MM.1S (cell line): ENCODE measurements around the gene HSPA9.

Experiments
- DNase-seq: peaks from one replicate; pipeline ENCODE4 v3.0.0-alpha.2; 2015
- H2AFZ ChIP-seq: fragments of 300-600 bp; sonication (generic); 2 replicates; pipeline ENCODE4 v1.6.0; 2016; ENCODE audit warnings: antibody characterized with exemption, low read length
- H3F3A ChIP-seq: fragments of 300-600 bp; sonication (generic); 2 replicates; pipeline ENCODE4 v1.6.1; 2016; ENCODE audit warnings: mild to moderate bottlenecking, antibody characterized with exemption, low read length, moderate library complexity, mixed read lengths; ENCODE audit not compliant: insufficient read depth
- H3K27ac ChIP-seq: fragments of 300-600 bp; sonication (generic); 2 replicates; pipeline ENCODE4 v1.5.1; 2016; ENCODE audit warnings: mild to moderate bottlenecking, low read length
- H3K27me3 ChIP-seq: fragments of 300-600 bp; sonication (generic); replicated peaks from 2 replicates; pipeline ENCODE4 v1.6.0; 2016; ENCODE audit warnings: low read length; ENCODE audit not compliant: insufficient read depth
- H3K36me3 ChIP-seq: fragments of 300-600 bp; sonication (generic); replicated peaks from 2 replicates; pipeline ENCODE4 v1.6.1; 2016; ENCODE audit warnings: mild to moderate bottlenecking, low read length, mixed read lengths; ENCODE audit not compliant: insufficient read depth
- H3K4me1 ChIP-seq: fragments of 300-600 bp; sonication (generic); 2 replicates; pipeline ENCODE4 v1.6.1; 2016; ENCODE audit warnings: low read length, mixed read lengths
- H3K4me2 ChIP-seq: fragments of 300-600 bp; sonication (generic); 2 replicates; pipeline ENCODE4 v1.6.0; 2016; ENCODE audit warnings: low read depth, low read length
- H3K4me3 ChIP-seq: fragments of 300-600 bp; sonication (generic); 2 replicates; pipeline ENCODE4 v1.5.1; 2016; ENCODE audit warnings: low read length, mixed read lengths
- H3K79me2 ChIP-seq: fragments of 300-600 bp; sonication (generic); 2 replicates; pipeline ENCODE4 v1.6.1; 2016; ENCODE audit warnings: mixed run types, low read length, mixed read lengths
- H3K9ac ChIP-seq: fragments of 300-600 bp; sonication (generic); 2 replicates; pipeline ENCODE4 v1.6.1; 2016; ENCODE audit warnings: low read length, mixed read lengths
- H3K9me2 ChIP-seq: fragments of 300-600 bp; sonication (generic); replicated peaks from 2 replicates; pipeline ENCODE4 v1.6.1; 2016; ENCODE audit warnings: mild to moderate bottlenecking, low read length, mixed read lengths; ENCODE audit not compliant: insufficient read depth
- H3K9me3 ChIP-seq: fragments of 300-600 bp; sonication (generic); replicated peaks from 2 replicates; pipeline ENCODE4 v1.6.1; 2016; ENCODE audit warnings: mild to moderate bottlenecking, low read length, mixed read lengths; ENCODE audit not compliant: insufficient read depth
- H4K20me1 ChIP-seq: fragments of 300-600 bp; sonication (generic); 2 replicates; pipeline ENCODE4 v1.6.1; 2016; ENCODE audit warnings: mild to moderate bottlenecking, low read length, moderate library complexity, mixed read lengths; ENCODE audit not compliant: insufficient read depth
- EZH2 ChIP-seq: fragments of 300-600 bp; sonication (generic); optimal IDR thresholded peaks from 2 replicates; pipeline ENCODE3; 2017; ENCODE audit warnings: low read depth, mild to moderate bottlenecking, antibody characterized with exemption, low read length, mixed read lengths
- EZH2phosphoT487 ChIP-seq: fragments of 300-600 bp; sonication (generic); IDR thresholded peaks from 2 replicates; pipeline ENCODE4 v1.6.1; 2018; ENCODE audit warnings: antibody characterized with exemption, low read length
- TF ChIP-seq, protein P1 (sequence below): fragments of 300-600 bp; sonication (generic); IDR thresholded peaks from 2 replicates; pipeline ENCODE4 v1.5.1; 2016; ENCODE audit warnings: antibody characterized with exemption, low read length, mixed read lengths

The HSPA9 gene

DNA sequence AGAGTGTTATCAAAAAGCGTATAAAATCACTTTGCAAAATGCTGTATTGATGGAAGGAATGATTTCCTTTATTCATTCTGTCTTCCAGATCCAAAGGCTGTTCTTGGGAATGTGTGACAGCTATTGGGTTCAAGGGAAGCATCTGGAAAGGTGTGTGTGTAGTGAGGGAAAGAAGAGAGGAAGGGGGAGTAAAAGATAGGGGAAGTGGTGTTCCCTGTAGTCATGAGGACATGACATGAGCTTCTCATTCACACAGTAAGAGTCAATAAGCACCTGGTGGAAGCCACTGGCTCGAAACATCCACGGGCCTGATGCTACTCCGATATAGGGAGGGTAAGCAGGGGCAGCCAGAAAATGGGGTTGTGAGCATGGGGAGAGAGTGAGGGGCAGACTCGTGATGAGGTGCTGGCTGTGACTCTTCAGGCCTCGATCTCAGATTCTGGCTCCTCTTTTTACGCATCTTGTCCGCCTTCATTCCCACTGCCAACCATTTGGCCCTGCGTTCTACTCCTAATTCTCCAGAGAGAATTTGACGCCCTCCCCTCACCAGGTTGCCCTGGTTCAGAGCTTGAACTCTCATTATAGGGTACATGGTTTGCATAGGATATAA is 29.1 kb upstream of the HSPA9 start:
- H3F3A ChIP-seq, result no peaks in the 10 kb centered on the region
- no peaks in the 10 kb centered on the region for H3K27me3 ChIP-seq
- no peak for DNase-seq
- no peak overlapping the region for H2AFZ ChIP-seq
- H4K20me1 ChIP-seq, result no peaks in the 10 kb centered on the region
- no peaks in the 10 kb centered on the region for H3K36me3 ChIP-seq
- no peaks in the 10 kb centered on the region for H3K9me3 ChIP-seq
- H3K9ac ChIP-seq, result no peak overlapping the region
- H3K4me2 ChIP-seq, result no peak overlapping the region
- H3K27ac ChIP-seq, result no peak overlapping the region
- TF ChIP-seq, protein P1, sequence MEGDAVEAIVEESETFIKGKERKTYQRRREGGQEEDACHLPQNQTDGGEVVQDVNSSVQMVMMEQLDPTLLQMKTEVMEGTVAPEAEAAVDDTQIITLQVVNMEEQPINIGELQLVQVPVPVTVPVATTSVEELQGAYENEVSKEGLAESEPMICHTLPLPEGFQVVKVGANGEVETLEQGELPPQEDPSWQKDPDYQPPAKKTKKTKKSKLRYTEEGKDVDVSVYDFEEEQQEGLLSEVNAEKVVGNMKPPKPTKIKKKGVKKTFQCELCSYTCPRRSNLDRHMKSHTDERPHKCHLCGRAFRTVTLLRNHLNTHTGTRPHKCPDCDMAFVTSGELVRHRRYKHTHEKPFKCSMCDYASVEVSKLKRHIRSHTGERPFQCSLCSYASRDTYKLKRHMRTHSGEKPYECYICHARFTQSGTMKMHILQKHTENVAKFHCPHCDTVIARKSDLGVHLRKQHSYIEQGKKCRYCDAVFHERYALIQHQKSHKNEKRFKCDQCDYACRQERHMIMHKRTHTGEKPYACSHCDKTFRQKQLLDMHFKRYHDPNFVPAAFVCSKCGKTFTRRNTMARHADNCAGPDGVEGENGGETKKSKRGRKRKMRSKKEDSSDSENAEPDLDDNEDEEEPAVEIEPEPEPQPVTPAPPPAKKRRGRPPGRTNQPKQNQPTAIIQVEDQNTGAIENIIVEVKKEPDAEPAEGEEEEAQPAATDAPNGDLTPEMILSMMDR, result no peak
- TF ChIP-seq EZH2phosphoT487 (no peak), EZH2 (no peak)
- H3K79me2 ChIP-seq, result no peaks in the 10 kb centered on the region
- H3K4me3 ChIP-seq, result no peak overlapping the region
- H3K9me2 ChIP-seq, result no peaks in the 10 kb centered on the region
- peaks cover 25% of the 10 kb centered on the region for H3K4me1 ChIP-seq

DNA sequence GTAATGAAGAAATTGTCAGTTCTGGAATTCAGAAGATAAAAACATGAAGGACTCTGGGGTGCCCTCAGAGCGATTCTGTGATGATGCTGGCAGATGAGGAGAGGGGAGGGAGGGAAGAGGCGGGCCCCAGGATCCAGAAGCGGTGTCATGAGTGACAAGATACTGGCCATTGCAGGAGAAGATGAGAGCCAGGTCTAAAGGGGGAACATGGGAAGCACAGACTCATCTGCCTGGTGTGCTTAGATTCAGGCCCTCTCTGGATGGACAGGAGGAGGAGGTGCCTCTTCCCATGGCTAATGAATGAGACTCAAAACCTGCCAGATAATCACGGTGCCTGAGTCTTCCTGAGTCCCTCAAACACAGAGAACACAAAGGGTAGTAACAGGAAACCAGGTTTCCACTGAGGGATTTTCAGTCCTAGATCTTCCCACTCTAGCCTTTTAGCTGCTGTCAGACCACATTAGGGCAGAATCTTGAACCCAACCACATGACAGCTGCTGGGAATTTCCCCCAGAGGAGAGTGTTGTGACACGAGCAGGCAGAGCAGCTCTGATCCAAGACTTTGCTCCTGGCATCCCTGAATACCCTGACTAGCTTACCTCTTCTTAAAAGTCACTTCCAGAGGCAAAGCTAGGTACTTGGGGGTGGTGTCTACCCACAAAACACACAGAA is 28.2 kb upstream of the HSPA9 start:
- no peak overlapping the region for H3K9ac ChIP-seq
- no peaks in the 10 kb centered on the region for H3F3A ChIP-seq
- H3K4me2 ChIP-seq, result peak overlapping the region; percentile 31; the same call in 1 of the 2 replicates
- H3K9me3 ChIP-seq, result no peaks in the 10 kb centered on the region
- H3K4me1 ChIP-seq, result peaks cover 25% of the 10 kb centered on the region
- H3K27ac ChIP-seq, result no peak overlapping the region
- H3K27me3 ChIP-seq, result no peaks in the 10 kb centered on the region
- no peaks in the 10 kb centered on the region for H4K20me1 ChIP-seq
- TF ChIP-seq EZH2phosphoT487 (no peak), EZH2 (no peak)
- TF ChIP-seq, protein P1, result no peak
- no peaks in the 10 kb centered on the region for H3K36me3 ChIP-seq
- H3K9me2 ChIP-seq, result no peaks in the 10 kb centered on the region
- no peak overlapping the region for H3K4me3 ChIP-seq
- peak overlapping the region; percentile 33; the same call in 1 of the 2 replicates for H2AFZ ChIP-seq
- no peaks in the 10 kb centered on the region for H3K79me2 ChIP-seq
- DNase-seq, result peak; percentile 15

DNA sequence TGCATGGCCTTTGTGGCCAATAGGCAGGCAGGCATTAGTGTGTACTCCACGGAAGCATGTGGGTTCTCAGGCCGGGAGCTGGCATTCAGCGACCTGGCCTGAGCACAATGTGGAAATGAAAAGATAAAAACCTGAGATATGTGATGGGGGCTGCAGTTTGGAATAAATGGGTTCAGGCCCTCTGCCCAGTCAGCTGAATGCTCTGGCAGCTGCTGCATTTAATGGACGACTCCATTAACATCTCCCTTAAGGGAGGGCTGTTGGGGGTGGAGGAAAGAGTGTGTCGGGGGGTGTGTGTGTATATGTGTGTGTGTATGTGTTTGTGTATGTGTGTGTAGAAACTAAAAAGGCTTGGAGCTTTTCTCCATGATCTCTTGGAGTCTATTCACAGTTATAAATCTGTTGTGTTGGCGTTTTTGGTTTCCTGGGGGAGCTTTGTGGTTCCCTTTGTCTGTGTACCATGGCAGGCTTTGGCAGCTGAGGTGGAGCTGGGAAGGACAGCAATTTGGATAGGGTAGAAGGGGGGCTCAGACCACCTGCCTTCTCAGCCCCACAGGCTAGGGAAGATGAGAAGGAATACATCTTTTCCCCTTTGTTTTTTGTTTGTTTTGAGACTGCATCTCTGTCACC is 27.3 kb upstream of the HSPA9 start:
- Histone ChIP-seq H3K36me3 (no peaks in the 10 kb centered on the region), H4K20me1 (no peaks in the 10 kb centered on the region), H3K9ac (no peak overlapping the region), H3K4me1 (peaks cover 25% of the 10 kb centered on the region), H3K27me3 (no peaks in the 10 kb centered on the region), H3K9me3 (no peaks in the 10 kb centered on the region), H3K27ac (no peak overlapping the region), H3K79me2 (no peaks in the 10 kb centered on the region), H2AFZ (no peak overlapping the region), H3F3A (no peaks in the 10 kb centered on the region), H3K4me2 (no peak overlapping the region), H3K9me2 (no peaks in the 10 kb centered on the region), H3K4me3 (no peak overlapping the region)
- no peak for TF ChIP-seq EZH2phosphoT487
- no peak for TF ChIP-seq EZH2
- TF ChIP-seq, protein P1, result no peak
- DNase-seq, result no peak
